GM19452 (cell line): ENCODE data around the gene ACAD11.
"Not testable (repeated sequence)": the region's sequence is repeated elsewhere in the genome, so short reads cannot be mapped to it uniquely, and the experiment has no call there.

ENCODE experiments used
- ATAC-seq: cut with Tn5 transposase; IDR thresholded peaks from one replicate; pipeline ENCODE4 v1.9.1; 2021; ENCODE audit not compliant: unreplicated experiment

The ACAD11 gene

GRCh38 chr3:132652640-132653270 is 6.9 kb downstream of the ACAD11 start:
- no peak for ATAC-seq

- no peak for ATAC-seq
These were observed 9.5 kb downstream of the ACAD11 start for GRCh38 chr3:132650153-132650552.

GRCh38 chr3:132645058-132645457 is 14.6 kb downstream of the ACAD11 start:
- ATAC-seq, result no peak

- ATAC-seq, result no peak
These were observed 16.2 kb downstream of the ACAD11 start for GRCh38 chr3:132643366-132643765.

GRCh38 chr3:132642539-132642847 is 17.1 kb downstream of the ACAD11 start:
- ATAC-seq, result no peak

- ATAC-seq, result no peak
These were observed 17.6 kb downstream of the ACAD11 start for GRCh38 chr3:132641837-132642538.

GRCh38 chr3:132641427-132641826 is 18.2 kb downstream of the ACAD11 start:
- ATAC-seq, result not testable (repeated sequence)

GRCh38 chr3:132638706-132639105 is 20.9 kb downstream of the ACAD11 start:
- ATAC-seq, result no peak

- no peak for ATAC-seq
These were observed 22.0 kb downstream of the ACAD11 start for GRCh38 chr3:132637590-132637989.

- no peak for ATAC-seq
These were observed 24.6 kb downstream of the ACAD11 start for GRCh38 chr3:132635052-132635451.

- no peak for ATAC-seq
These were observed 29.0 kb downstream of the ACAD11 start for GRCh38 chr3:132630612-132631011.

GRCh38 chr3:132629928-132630327 is 29.7 kb downstream of the ACAD11 start:
- ATAC-seq, result no peak

GRCh38 chr3:132628157-132628556 is 31.5 kb downstream of the ACAD11 start:
- no peak for ATAC-seq

- ATAC-seq, result no peak
These were observed 32.7 kb downstream of the ACAD11 start for GRCh38 chr3:132626955-132627354.

- ATAC-seq, result no peak
These were observed 34.0 kb downstream of the ACAD11 start for GRCh38 chr3:132625613-132626012.

GRCh38 chr3:132624790-132625189 is 34.8 kb downstream of the ACAD11 start:
- ATAC-seq, result no peak

- no peak for ATAC-seq
These were observed 36.0 kb downstream of the ACAD11 start for GRCh38 chr3:132623646-132624045.

- ATAC-seq, result no peak
These were observed 36.8 kb downstream of the ACAD11 start for GRCh38 chr3:132622761-132623160.

GRCh38 chr3:132622148-132622547 is 37.5 kb downstream of the ACAD11 start:
- ATAC-seq, result no peak

GRCh38 chr3:132616780-132617179 is 42.8 kb downstream of the ACAD11 start:
- ATAC-seq, result no peak

GRCh38 chr3:132615881-132616280 is 43.7 kb downstream of the ACAD11 start:
- ATAC-seq, result no peak

- ATAC-seq, result not testable (repeated sequence)
These were observed 44.3 kb downstream of the ACAD11 start for GRCh38 chr3:132615301-132615700.

GRCh38 chr3:132606620-132607019 is 53.0 kb downstream of the ACAD11 start:
- ATAC-seq, result not testable (repeated sequence)
